Suprapubic skin (tissue), 2 donors: Measurements from ENCODE around the gene NPAS2.

Experiments
- EP300 ChIP-seq: sonication (generic); formaldehyde crosslinking; IDR thresholded peaks from one replicate; pipeline ENCODE4 v1.6.1; 2017; ENCODE audit warnings: antibody characterized with exemption
- POLR2A ChIP-seq, 2 donors: fragments of 450-650 bp; IDR thresholded peaks; one replicate each; pipeline ENCODE4 v1.6.1; 2017; ENCODE audit warnings: antibody characterized with exemption in 2 of 2, mild to moderate bottlenecking in 2 of 2, moderate library complexity in 2 of 2

DNA sequence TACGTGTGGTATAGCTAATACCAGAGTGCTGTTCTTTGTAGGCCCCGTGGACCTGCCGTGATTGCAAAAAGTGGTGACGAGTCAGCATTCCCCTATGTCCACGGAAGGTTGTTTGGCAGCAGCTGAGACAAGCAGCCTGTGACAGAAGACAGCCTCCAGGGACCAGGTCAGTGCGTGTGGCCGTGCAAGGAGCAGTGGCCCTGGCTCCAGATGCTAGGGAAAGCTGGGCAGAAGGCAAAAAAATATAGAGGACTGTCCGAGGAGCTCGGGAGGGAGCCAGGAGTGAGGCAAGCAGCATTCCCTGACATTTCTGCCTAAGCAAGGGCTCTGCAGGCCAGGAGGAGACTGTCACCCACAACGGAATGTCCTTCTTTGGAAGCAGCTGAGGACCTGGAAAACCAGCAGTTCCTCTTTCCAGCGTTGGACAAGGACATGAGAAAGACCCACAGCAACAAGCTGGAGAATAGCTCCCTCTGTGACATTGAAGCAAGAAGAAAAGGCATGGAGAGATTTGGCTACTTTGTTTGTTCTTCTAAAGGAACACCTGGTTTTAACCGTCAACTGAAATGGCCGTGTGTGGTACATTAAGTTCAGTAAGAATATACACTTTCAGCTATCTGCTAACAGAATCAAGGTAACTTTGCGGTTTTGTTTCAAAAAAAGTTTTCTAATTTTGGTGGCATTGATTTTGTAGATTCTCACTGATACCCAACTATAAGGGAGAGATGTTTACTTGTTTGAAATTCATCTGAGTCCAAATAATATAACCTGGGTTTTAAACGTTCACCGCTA lies 58.3 kb downstream of the NPAS2 start:
- TF ChIP-seq POLR2A (IDR thresholded peaks at IDR 0.05) (no peak), EP300 (no peak)
